Skin of body (tissue), 2 donors: ENCODE data around the gene GDF15. TPM values are rescaled to one million over a fixed set of nuclear protein-coding genes. Genes with fewer than 3 reads are reported as not detected.
"Not testable (repeated sequence)": the region's sequence is repeated elsewhere in the genome, so short reads cannot be mapped to it uniquely, and the experiment has no call there.

Experiments used
- DNase-seq: peaks from one replicate; lab custom pipeline; 2025; lab: John Stamatoyannopoulos, UW
- total RNA-seq: library from RNA; depleted of rRNA; stranded (reverse); fragments of >200 nt; gene quantifications from one replicate; pipeline ENCODE4 v1.2.3, GENCODE V29; 2014

Gene GDF15
- total RNA-seq, 1 donor from 2014 or later: 5.8 TPM

DNA sequence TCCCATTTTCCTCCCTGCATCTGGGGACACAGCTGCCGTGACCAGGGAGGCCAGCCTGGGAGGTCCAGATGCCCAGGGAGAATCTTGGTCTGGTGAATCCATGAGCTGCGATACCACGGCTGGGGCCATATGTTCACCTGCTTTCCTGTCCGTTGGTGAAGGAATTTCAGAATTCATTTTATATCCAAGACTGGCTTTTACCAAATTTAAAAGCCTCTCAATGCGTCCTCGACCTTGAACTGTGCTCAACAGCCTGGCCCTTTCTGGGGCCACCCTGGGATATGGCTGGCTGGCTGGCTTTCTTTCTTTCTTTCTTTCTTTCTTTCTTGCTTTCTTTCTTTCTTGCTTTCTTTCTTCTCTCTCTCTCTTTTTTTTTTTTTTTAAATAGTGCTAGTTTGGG is 22.2 kb upstream of the GDF15 start:
- no peak for DNase-seq

DNA sequence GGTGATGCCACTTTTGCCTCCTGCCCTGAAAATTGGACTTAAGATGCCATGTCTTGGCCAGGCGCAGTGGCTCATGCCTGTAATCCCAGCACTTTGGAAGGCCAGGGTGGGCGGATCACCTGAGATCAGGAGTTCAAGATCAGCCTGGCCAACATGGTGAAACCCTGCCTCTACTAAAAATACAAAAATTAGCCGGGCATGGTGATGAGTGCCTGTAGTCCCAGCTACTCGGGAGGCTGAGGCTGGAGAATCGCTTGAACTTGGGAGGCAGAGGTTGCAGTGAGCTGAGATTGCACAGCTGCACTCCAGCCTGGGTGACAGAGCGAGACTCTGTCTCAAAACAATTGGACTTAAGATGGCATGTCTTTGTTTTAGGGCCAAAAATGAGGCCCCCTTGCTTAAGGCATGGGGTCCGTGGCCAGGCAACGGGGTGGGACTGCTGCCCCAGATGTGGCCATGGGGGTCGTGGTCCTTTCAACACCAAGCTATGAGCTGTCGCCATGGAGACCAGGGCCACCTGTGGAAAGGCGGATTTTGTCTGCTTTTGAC is 21.6 kb upstream of the GDF15 start:
- not testable (repeated sequence) for DNase-seq

DNA sequence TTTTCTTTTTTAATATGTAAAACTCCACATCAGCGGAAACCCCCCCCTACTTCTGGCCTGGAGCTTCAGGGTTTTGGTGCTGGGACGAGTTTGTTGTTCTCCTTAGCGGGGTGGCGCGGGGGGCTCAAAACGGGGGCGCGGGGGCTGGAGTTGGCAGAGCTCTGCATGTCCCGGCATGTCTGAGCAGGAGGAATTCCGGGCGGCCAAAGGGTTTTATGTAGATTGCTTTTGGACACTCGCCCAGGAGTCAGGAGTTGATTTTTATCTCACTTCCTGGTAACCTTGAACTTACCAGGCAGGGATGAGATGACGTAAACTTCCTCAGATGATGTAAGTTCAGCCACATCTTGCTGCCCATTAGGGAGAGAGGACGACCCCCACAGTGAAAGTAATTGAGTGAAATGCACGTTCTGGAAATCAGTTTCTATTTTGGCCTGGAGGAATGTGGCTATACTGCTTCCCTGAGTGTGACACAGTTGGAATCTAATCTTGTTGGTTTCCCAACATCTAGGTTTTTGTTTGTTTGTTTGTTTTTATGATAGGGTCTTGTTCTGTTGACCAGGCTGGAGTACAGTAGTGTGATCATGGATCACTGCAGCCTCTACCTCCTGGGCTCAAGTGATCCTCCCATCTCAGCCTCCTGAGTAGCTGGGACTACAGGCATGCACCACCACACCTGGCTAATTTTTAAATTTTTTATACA is 21.0 kb upstream of the GDF15 start:
- DNase-seq: peak; percentile 80

DNA sequence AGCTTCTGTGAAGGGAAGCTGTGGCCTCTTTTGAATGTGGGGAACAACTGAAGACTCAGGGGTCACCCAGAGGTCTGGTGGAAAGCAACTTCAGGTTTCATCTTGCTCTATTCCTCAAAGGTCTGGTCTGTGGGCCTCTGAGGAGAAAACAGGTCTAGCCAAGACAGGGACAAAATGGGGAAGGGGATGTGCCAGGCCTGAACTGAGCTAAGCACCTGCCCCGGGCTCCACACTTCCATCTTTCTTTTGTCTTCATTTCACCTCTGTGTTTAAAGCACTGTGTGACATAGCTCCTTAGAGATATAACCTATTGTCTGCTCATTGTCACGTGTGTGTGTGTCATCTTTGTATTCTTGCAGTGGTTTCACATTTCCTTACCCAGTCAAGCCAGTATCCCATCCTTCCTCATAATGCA is 19.9 kb upstream of the GDF15 start:
- no peak for DNase-seq

DNA sequence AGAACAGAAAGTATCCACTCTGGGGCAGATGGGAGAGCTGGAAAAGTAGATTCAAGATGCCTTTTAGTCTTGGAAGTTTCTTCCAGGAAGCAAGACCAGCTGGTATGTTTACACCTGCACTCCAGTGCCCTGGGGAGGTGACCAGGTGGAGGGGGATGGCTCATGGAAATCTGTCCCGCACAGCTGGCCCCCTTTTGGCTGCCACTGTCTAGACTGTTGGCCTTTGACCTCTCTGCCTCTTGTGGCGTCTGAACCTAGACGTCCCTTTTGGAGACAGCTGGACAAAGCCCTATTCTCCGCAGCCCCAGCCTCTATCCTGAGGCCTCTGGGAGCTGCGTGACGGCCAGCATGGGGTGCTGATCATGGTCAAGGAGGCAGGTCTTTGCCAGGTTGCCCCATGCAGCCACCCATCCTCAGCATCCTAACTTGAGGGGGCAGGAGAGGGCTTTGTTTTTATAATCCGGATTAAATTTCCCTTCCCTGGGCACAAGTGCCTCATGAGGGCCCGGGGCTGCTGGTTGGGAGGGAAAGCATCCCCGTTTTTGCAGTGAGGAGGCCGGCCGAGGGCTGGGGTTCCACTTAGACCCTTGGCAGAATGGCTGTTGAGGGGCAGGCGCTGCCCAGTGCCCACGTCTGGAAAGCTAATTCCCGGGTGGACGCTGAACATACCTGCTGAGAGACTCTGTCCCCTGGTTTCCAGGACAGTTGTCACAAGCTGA is 17.3 kb upstream of the GDF15 start:
- no peak for DNase-seq

DNA sequence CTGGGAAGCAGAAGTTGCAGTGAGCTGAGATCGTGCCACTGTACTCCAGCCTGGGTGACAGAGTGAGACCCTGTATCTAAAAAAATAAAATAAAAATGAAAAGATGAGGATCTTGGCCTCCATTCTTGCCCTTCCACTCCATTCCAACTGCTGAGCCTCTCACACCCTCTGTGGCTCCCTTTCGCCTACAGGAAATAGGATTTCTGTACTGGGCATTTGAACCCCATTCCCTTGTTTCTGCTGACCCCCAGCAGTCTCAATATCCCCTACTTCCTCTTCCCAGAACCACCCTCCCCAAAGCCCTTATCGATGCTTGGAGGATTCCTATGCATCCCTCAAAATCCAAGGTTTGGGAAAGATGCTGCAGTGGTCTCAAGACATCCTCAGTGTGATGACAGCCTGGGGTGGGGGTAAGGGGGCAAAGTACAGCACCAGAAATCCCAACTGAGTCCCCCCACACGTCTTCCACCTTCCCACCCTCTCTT is 12.5 kb upstream of the GDF15 start:
- no peak for DNase-seq

DNA sequence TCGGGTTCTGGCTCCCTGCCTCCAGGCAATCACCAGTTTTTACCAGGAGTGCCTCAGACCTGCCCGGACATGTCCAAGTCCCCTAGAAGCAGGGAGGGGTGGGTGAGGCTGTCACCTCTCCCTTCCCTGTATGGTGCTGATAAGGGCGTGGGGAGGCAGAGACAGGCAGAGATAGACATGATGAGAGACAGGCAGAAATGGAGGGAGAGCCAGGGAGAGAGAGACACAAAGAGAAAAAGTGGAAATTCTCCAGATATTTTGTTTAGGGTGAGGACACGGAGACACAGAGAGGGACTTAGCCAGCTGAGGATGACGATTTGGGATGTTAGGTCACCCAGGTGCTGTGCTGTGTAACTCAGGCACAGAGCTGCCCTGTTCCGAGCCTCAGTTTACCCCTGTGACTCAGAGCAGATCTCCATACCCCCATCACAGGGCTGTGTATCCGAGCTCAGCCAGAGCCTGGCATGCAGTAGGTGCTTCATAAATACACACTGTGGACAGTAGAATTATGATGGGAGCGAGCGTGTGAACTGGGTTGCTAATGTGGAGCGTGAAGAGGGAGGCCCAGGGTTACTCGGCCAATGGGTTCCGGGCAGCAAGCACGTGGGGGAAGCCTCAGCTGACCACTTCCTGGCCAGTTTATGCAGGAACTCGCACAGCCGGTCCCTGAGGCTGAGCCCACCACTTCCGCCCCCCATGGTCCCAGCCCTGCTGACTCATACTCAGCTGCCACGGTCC is 11.9 kb upstream of the GDF15 start:
- peak; percentile 67 for DNase-seq

DNA sequence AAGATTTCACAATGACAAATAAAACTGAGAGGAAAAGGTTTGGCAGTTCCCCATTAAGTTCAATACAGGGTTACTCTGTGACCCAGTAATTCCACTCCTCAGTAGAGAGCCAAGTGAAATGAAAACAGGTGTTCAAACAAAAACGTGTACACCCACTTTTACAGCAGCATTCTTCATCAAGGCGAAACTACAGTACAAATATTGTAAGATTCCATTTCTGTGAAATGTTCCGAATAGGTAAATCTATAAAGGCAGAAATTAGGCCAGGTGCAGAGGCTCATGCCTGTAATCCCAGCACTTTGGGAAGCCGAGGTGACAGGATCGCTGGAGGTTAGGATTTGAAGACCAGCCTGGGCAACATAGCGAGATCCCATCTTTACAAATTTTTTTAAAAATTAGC is 8.9 kb upstream of the GDF15 start:
- no peak for DNase-seq

DNA sequence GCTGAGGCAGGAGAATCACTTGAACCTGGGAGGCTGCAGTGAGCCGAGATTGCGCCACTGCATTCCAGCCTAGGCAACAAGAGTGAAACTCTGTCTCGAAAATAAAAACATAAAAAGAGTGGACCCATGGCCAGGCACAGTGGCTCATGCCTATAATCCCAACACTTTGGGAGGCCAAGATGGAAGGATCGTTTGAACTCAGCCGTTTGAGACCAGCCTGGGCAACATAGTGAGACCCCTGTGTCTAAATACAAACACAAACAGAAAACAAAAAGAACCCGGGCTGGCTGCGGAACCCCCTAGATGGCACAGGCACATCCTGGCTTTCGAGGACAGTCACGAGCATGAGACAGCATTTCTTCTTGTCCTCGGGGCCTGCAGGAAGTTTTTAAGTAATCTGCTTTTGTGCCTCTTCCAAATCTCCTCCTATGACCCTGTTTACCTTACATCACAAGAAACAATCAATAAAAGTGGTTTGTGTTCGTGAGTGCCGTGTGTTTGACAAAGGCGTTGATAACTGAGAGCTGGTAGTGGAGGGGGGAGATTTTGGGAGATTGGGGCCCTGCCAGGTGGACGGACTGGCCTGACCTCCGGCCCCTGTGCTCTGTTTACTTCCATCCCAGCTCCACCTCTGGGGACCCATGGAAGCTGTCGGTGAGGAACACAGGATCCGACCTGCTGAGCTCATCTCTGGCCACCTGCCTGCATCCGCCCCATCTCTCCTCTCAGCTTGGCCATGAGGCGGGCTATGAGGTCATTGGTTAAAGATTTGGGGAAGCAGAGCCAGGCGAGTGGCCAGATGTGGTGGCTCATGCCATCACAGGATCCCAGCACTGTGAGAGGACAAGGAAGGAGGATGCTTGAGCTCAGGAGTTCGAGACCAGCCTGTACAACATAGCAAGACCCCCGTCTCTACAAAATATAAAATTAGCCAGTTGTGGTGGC is 5.9 kb upstream of the GDF15 start:
- peak; percentile 27 for DNase-seq

DNA sequence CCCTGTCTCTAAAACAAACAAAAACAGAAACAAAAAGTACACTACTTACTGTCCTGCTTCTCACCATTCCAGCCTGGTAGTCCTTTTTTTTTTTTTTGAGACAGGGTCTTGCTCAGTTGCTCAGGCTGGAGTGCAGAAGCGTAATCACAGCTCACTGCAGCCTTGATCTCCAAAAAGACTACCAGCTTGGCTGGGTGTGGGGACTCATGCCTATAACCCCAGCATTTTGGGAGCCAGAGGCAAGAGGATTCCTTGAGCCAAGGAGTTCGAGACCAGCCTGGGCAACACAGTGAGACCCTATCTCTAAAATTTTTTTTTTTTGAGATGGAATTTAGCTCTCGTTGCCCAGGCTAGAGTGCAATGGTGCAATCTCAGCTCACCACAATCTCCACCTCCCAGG is 5.1 kb upstream of the GDF15 start:
- no peak for DNase-seq

DNA sequence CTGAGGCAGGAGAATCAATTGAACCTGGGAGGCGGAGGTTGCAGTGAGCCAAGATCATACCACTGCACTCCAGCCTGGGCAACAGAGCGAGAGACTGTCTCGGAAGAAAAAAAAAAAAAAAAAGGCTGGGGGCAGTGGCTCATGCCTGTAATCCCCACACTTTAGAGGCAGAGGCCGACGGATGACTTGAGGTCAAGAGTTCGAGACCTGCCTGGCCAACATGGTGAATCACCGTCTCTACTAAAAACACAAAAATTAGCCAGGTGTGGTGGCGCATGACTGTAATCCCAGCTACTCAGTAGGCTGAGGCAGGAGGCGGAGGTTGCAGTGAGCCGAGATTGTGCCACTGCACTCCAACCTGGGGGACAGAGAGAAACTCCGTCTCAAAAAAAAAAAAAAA is 2.3 kb upstream of the GDF15 start:
- not testable (repeated sequence) for DNase-seq

DNA sequence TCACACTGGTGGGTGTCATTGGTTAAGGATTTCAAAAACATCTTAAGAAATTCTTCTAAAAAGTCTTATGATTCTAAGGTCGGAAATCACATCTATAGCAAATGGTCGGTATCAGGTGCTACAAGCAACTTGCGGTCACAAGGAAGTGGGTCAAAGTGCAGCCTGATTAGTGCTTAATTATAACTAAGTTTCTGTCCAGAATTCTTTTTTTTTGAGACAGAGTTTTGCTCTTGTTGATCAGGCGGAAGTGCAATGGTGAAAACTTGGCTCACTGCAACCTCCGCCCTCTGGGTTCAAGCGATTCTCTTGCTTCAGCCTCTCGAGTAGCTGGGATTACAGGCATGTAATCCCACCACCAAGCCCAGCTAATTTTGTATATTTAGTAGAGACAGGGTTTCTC is 1.2 kb upstream of the GDF15 start:
- no peak for DNase-seq

DNA sequence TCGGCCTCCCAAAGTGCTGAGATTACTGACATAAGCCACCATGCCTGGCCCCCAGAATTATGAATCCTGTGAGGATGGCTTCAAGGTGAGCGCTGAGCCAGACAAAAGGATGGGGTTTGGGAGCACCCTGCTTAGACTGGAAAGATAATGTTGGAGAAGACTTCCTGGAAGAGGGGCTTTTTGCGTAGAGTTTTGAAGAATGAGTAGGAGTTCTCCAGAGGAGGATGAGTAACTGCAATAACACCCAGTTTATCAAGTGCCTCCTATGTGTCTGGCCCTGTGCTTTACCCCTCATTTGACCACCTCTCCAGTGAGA is 641 bp upstream of the GDF15 start:
- no peak for DNase-seq

DNA sequence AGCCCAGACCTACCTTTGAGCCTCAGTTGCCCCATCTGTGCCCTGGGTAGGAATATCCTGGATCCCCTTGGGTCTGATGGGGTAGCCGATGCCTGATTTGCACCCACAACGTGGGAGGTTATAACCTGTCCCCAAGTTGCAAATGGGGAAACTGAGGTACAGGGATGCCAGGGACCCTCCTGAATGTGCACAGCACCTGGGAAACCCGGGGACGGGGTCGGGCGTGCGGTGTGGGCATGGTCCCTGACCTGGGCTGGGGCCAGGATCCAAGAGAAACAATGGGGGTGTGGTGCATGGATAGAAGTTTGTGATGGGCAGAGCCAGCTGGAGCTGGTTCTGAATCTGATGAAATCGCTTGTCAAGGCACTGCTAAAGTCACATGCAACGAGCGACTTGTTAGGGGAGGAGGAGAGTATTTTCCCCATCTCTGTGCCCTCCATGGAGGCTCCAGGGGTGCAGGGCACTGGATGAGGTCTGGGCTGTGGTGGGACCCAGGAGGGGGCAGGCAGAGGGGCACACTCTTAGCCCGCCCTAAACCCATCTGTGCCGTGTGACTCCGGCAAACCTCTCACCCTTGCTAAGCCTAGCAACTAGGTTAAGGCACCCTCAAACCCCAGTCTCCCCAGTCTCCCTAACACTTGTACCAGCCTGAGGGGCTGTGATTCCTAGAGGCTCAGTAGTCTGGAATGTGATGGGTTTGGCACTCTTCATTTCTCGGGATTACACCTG is 749 bp downstream of the GDF15 start:
- DNase-seq: no peak

DNA sequence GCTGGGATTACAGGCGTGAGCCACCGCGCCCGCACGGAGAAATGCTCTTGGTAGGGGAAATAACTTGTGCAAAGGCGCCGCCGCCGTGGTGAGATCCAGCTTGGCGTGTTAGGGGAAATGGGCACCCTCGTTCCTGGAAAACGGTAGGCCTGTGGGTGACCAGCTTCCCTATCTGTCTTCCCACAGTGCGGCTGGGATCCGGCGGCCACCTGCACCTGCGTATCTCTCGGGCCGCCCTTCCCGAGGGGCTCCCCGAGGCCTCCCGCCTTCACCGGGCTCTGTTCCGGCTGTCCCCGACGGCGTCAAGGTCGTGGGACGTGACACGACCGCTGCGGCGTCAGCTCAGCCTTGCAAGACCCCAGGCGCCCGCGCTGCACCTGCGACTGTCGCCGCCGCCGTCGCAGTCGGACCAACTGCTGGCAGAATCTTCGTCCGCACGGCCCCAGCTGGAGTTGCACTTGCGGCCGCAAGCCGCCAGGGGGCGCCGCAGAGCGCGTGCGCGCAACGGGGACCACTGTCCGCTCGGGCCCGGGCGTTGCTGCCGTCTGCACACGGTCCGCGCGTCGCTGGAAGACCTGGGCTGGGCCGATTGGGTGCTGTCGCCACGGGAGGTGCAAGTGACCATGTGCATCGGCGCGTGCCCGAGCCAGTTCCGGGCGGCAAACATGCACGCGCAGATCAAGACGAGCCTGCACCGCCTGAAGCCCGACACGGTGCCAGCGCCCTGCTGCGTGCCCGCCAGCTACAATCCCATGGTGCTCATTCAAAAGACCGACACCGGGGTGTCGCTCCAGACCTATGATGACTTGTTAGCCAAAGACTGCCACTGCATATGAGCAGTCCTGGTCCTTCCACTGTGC is 2.4 kb downstream of the GDF15 start:
- peak; percentile 49 for DNase-seq

DNA sequence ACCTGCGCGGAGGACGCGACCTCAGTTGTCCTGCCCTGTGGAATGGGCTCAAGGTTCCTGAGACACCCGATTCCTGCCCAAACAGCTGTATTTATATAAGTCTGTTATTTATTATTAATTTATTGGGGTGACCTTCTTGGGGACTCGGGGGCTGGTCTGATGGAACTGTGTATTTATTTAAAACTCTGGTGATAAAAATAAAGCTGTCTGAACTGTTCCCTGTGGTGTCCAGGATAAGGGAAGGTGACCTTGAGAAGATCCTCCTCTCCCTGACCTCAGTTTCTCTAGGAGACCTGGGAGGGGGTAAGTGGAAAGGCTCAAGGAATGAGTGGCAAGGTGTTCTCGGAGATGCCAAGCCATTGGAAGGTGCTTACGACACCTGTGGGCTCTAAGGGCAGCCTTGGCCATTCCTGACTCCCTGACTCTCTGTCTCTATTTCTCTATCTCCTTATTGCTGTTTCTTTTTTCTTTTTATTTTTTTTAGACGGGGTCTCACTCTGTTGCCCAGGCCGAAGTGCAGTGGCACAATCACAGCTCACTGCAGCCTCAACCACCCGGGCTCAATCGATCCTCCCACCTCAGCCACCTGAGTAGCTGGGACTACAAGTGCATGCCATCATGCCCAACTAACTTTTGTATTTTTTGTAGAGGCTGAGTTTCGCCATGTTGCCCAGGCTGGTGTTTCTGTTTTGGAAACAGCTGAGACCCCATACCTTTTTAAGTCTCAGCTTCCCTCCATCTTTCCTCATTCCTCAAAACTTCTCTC is 3.2 kb downstream of the GDF15 start:
- DNase-seq: no peak

DNA sequence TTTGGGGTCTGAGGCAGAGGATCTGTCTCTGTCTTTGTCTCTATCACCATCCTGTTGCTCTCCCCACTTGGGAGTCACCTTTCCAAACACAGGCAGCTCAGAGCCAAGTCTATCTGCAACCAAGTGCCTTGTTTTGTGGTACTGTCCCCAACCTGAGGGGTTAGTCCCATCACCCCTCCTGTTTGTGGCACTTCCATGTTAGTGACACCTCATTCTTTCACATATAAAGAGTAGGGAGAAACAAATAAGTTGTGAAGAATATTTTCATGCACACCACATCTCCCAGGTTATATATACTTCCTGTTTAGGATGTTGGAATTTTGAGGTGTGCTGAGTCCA is 3.7 kb downstream of the GDF15 start:
- DNase-seq: no peak

DNA sequence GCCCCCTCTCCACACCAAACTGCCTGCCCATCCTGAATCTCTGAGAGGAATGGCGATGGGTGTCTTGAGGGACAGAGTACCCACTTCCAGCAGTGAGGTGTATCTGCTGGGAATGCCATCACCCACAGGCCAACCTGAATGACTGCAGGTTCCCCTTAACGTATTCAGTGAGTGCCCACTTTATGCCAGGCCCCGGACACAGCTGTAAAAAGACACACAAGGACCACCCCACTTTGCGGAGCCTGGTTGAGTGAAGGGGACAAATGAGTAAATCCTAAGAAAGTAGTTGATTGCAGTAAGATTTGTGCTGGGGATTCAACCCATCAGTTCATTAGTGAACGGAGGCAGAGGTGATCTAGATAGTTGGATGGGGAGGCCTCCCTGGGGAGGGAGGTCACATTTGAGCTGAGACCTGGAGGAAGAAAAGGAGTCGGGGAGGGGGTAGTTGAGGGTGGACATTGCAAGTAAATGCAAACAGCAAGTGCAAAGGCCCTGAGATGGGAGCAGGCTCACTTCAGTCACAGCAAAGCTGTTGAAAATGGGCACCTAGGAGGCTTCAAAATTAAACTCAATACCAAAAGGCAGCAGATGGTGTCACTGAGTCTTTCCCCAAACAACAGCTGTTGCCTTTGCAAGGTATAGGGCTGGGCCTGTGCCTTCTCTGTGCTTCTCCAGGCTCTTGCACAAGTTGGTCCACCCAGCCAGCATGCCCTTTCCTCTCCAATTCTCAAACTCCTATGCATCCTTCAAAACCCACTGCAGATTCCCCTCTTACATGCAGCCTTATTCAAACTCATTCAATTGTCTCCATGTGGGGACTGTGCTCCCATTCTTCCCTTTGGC is 4.3 kb downstream of the GDF15 start:
- DNase-seq: no peak
